ENCODE results near the gene OR11H6.
"Not testable (repeated sequence)": the region's sequence is repeated elsewhere in the genome, so short reads cannot be mapped to it uniquely, and the experiment has no call there.

The OR11H6 gene, protein sequence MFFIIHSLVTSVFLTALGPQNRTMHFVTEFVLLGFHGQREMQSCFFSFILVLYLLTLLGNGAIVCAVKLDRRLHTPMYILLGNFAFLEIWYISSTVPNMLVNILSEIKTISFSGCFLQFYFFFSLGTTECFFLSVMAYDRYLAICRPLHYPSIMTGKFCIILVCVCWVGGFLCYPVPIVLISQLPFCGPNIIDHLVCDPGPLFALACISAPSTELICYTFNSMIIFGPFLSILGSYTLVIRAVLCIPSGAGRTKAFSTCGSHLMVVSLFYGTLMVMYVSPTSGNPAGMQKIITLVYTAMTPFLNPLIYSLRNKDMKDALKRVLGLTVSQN
- 0 reads per million in 2 experiments for total RNA-seq

GRCh38 chr14:20223410-20223809 is at the start of gene OR11H6:
OR11H6 (plus strand) TSS chr14:20223710; CDS start chr14:20223710, 0 bp downstream.
- no peak for DNase-seq (ENCODE audit: low read depth)

DNA sequence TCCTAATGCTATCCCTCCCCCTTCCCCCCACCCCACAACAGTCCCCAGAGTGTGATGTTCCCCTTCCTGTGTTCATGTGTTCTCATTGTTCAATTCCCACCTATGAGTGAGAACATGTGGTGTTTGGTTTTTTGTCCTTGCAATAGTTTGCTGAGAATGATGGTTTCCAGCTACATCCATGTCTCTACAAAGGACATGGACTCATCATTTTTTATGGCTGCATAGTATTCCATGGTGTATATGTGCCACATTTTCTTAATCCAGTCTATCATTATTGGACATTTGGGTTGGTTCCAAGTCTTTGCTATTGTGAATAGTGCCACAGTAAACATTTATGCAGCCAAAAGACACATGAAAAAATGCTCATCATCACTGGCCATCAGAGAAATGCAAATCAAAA is 49.3 kb upstream of the OR11H6 start:
- DNase-seq (ENCODE audit: low read depth), result not testable (repeated sequence)

GRCh38 chr14:20176330-20176729 is 47.2 kb upstream of the OR11H6 start:
- DNase-seq (ENCODE audit: low read depth), result no peak

GRCh38 chr14:20177433-20177974 is 46.0 kb upstream of the OR11H6 start:
- DNase-seq (ENCODE audit: low read depth), result no peak

- DNase-seq (ENCODE audit: low read depth), result no peak
Observed at GRCh38 chr14:20179218-20179617, 44.3 kb upstream of the OR11H6 start.

DNA sequence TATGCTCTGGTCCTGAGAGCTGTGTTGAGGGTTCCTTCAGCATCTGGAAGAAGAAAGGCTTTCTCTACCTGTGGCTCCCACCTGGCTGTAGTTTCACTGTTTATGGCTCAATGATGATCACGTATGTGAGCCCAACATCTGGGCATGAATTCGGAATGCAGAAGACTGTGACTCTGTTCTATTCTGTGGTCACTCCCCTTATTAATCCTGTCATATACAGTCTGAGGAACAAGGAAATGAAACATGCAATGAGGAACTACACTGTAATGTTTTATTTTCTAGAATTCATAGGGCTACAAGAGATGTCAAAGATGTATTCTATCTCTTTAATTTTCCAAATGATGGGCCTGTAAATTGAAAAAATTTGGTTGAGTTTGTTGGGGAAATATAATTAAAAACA is 43.6 kb upstream of the OR11H6 start:
- DNase-seq (ENCODE audit: low read depth), result no peak

GRCh38 chr14:20180486-20180885 is 43.0 kb upstream of the OR11H6 start:
- no peak for DNase-seq (ENCODE audit: low read depth)

GRCh38 chr14:20184181-20184580 is 39.3 kb upstream of the OR11H6 start:
- DNase-seq (ENCODE audit: low read depth), result no peak

- DNase-seq (ENCODE audit: low read depth), result no peak
Observed at GRCh38 chr14:20190596-20190995, 32.9 kb upstream of the OR11H6 start, which contains the start of gene OR11G2. OR11G2 (plus strand) TSS chr14:20190896; CDS start chr14:20197438, 6,542 bp downstream.

DNA sequence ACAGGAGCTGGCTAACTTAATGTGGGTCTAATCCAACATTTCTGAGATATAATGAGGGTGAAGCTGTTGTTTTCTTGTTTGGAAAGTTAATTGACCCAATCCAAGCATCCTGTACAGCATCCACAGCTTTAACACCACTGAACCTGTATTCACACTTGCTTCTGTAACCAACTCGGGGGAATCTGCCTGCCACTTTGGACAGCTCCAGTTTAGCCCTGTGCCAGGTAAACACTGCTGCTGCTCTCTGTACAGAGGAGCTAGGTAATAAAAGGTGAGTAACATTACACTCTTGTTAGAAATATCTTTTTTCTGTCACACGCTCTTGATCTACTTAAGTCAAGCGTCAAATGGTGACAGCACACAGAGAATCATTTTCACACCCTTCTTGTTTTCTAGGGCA is 32.1 kb upstream of the OR11H6 start:
- DNase-seq (ENCODE audit: low read depth), result no peak

- DNase-seq (ENCODE audit: low read depth), result no peak
Observed at GRCh38 chr14:20194101-20194500, 29.4 kb upstream of the OR11H6 start.

DNA sequence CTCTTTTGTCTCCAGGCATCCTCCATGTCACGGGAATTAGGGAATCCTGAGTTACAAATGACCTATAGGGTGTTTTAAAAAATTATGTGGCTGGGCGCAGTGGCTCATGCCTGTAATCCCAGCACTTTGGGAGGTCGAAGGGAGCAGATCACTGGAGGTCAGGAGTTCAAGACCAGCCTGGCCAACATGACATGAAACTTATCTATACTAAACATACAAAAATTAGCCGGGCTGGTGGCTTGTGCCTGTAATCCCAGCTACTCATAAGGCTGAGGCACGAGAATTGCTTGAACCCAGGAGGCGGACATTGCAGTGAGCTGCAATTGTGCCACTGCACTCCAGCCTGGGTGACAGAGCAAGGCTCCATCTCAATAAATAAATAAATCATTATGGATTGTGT is 28.3 kb upstream of the OR11H6 start:
- DNase-seq (ENCODE audit: low read depth), result not testable (repeated sequence)

DNA sequence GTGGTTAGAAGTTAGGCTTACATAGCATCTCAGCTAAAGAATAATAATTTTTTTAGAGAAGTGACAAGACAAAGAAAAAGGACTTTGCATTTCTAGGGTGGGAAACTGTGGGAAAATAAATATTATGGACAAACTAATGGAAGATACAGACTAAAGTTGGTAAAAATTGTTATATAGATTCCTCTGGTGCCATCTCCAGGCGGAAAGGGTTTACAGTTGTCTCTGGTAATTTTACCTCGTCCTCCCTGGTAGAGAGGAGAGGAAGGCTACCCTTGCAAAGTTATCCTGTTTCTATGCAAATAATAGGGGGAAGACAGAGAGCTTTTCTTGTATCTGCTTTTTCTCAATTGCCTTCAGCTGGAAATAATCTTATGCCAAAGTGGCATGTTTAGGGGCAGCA is 27.6 kb upstream of the OR11H6 start:
- DNase-seq (ENCODE audit: low read depth), result no peak

- no peak for DNase-seq (ENCODE audit: low read depth)
Observed at GRCh38 chr14:20197459-20197858, 26.1 kb upstream of the OR11H6 start.

DNA sequence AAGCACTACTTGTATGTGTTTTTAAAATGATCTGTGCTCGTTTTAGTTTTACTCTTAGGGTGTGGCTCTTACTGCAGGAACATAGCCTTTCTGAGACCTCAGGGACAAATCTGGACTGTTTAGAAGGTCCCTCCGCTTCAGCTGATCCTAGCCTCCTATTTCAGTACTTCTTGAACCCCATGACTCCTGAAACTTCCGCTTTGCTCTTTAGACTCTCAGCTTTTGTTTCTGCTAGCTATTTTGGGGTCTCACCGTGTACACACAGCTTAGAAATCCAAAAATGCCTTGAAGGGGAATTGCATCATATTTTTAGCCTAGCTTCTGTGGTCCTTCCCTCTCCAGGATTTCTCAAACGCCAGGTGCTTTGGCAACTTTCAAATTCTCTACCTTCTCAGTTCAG is 24.5 kb upstream of the OR11H6 start:
- no peak for DNase-seq (ENCODE audit: low read depth)

DNA sequence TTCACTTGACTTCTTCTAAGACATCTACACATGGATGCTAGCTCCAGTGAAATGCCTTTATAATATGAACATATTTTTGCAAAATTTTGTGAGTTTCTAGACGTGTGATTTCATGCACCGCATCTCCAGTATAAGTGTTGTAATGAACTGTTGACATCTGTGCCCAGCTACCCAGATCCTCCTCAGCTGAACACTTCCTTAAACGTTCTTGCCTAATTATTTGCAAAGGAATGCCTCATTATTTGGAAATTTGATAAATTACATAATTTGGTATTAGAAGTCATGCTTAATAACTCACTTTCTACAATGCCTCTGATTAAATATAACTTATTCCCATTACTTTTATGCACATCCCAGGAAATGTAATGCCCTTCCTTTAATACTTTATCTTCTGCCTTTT is 18.8 kb upstream of the OR11H6 start:
- DNase-seq (ENCODE audit: low read depth), result no peak

DNA sequence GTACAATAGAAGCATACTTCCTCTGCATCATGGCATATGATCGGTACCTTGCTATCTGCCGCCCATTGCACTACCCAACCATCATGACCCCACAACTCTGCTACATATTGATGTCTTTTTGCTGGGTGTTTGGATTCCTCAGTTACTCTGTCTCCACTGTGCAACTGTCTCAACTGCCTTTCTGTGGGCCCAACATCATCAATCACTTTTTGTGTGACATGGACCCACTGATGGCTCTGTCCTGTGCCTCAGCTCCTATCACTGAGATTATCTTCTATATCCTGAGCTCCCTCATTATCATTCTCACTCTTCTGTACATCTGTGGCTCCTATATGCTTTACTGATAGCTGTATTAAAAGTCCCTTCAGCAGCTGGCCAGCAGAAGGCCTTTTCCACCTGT is 13.9 kb upstream of the OR11H6 start:
- DNase-seq (ENCODE audit: low read depth), result no peak

- DNase-seq (ENCODE audit: low read depth), result not testable (repeated sequence)
Observed at GRCh38 chr14:20212406-20212805, 11.1 kb upstream of the OR11H6 start.

- DNase-seq (ENCODE audit: low read depth), result no peak
Observed at GRCh38 chr14:20215196-20215595, 8.3 kb upstream of the OR11H6 start.

GRCh38 chr14:20219033-20219432 is 4.5 kb upstream of the OR11H6 start:
- no peak for DNase-seq (ENCODE audit: low read depth)

DNA sequence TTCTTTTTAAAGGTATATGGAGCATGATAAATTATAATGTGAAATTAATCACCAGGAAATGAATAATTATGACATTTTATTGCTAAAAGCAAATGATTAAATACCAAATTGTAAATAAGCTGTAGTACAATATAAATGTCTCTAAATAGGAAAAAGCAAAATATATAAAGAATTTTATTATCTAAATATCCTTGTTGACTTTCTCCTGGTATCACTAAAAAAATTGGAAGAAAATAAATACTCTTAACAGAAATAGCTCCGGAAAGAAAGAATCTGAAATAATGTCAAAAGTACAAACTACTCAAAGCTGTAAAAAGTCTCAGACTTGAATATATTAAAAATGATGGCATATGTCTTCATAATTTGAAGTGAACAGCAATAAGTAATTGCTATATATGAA is 5.2 kb downstream of the OR11H6 start, which contains the start of gene OR11H7:
TSS of gene OR11H7 (plus strand) at position 301 of the 400 bp plus-strand sequence.
- DNase-seq (ENCODE audit: low read depth), result no peak

DNA sequence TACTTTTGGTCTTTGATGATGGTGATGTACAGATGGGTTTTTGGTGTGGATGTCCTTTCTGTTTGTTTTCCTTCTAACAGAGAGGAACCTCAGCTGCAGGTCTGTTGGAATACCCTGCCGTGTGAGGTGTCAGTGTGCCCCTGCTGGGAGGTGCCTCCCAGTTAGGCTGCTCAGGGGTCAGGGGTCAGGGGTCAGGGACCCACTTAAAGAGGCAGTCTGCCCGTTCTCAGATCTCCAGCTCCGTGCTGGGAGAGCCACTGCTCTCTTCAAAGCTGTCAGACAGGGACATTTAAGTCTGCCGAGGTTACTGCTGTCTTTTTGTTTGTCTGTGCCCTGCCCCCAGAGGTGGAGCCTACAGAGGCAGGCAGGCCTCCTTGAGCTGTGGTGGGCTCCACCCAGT is 11.9 kb downstream of the OR11H6 start:
- not testable (repeated sequence) for DNase-seq (ENCODE audit: low read depth)

GRCh38 chr14:20247646-20248246 is 24.2 kb downstream of the OR11H6 start:
- DNase-seq (ENCODE audit: low read depth), result no peak
